ENCODE results near the gene ANKS1A. TPM values are rescaled to one million over a fixed set of nuclear protein-coding genes. Genes with fewer than 3 reads are reported as not detected.

ANKS1A gene
- total RNA-seq, 1 donor, result 7.2 TPM

DNA sequence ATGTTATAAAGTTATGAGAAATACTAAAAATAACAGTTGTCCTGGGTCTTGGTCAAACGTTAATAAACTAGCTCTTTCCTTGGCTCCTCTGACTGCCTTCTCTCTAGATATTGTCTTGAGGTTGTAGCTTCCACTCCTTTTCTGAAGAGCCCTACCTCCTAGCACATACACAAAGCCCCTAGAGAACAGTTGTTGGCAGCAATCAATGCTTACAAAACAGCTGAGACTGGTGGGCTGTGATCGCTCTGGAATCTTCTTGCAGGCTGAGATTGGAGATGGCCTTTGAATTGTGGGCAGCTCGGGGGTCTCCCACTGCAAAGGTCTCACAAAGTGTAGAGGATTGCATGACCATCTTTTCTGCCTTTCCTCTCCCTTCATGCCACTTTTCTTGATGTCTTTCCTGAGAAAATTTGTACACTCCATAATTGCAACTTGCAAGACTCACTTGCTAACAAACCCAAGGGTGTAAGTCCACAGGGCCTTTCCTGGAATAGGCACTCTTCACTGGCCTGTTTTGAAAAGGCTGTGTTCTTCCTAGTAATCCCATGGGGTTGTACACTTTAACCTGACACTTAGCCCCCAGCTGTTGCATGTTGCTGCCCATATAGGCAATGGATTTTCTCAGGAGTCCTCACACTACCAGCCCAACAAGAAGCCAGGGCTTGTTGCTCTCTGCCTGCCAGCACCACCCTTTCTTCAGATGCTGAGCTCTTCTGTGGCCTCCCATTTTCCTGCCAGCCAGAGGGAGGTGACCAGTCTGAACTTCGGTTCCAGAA, 152.2 kb downstream of the ANKS1A start:
- no peaks in the 10 kb centered on the region for H3K36me3 ChIP-seq (ENCODE audit: insufficient read depth, low read length)
- no peaks in the 10 kb centered on the region for H4K20me1 ChIP-seq (ENCODE audit: insufficient read depth, low read length)
- H3K27ac ChIP-seq (ENCODE audit: low read depth, low read length), result no peak overlapping the region
- H3K4me1 ChIP-seq (ENCODE audit: insufficient read depth, low read length), result peaks cover 2% of the 10 kb centered on the region
- no peak overlapping the region for H3K4me2 ChIP-seq (ENCODE audit: insufficient read depth, low read length)
- H2AFZ ChIP-seq (ENCODE audit: low read length), result no peak overlapping the region
- H3K79me2 ChIP-seq (ENCODE audit: insufficient read depth, low read length), result no peaks in the 10 kb centered on the region
- H3K27me3 ChIP-seq (ENCODE audit: insufficient read depth, low read length), result no peaks in the 10 kb centered on the region
- H3K9me3 ChIP-seq (ENCODE audit: low read depth, low read length), result no peaks in the 10 kb centered on the region
- no peak for DNase-seq (ENCODE audit: insufficient read length, low spot score, missing footprints)
- H3K4me3 ChIP-seq (ENCODE audit: insufficient read depth, low read length), result no peak overlapping the region
- TF ChIP-seq, protein P1, sequence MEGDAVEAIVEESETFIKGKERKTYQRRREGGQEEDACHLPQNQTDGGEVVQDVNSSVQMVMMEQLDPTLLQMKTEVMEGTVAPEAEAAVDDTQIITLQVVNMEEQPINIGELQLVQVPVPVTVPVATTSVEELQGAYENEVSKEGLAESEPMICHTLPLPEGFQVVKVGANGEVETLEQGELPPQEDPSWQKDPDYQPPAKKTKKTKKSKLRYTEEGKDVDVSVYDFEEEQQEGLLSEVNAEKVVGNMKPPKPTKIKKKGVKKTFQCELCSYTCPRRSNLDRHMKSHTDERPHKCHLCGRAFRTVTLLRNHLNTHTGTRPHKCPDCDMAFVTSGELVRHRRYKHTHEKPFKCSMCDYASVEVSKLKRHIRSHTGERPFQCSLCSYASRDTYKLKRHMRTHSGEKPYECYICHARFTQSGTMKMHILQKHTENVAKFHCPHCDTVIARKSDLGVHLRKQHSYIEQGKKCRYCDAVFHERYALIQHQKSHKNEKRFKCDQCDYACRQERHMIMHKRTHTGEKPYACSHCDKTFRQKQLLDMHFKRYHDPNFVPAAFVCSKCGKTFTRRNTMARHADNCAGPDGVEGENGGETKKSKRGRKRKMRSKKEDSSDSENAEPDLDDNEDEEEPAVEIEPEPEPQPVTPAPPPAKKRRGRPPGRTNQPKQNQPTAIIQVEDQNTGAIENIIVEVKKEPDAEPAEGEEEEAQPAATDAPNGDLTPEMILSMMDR (IDR thresholded peaks at IDR 0.05; ENCODE audit: extremely low read depth, low read depth, low read length), result no peak

DNA sequence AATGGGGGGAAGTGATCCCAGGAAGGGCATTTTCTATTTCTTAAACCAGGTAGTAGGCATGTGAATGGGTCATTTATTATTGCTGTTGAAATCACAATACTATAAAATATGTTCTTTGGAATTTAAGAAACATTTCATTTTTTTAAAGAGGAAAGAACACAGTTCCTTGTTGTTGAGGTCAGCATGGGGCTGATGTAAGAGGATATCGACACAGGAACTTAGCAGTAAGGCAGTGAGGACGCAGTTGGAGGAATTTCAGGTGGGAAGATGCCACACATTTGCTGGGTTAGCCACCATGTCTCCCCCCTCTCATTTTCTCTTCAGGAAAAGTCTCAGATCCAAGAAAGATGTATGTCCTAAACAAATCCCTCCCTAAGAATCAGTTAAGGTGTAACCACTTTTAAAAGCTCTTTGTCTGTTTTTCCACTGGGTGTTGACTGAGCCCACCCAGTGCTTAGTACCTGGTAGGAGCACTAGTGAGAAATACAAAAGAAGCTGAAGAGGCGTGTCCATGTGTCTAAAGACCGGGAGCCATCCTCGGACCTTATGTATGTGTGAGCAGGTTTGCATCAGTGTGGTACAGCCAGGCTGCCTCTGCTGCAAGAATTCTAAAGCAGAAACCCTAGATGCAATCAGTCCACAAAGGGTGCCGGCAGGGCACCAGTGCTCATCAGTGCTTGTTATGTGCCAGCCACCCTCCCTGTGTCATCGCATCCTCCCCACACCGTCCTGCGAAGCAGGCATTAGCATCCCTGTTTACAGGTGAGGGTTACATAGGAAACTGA, 153.2 kb downstream of the ANKS1A start:
- Histone ChIP-seq H3K36me3 (ENCODE audit: insufficient read depth, low read length) (no peaks in the 10 kb centered on the region), H3K27ac (ENCODE audit: low read depth, low read length) (no peak overlapping the region), H3K27me3 (ENCODE audit: insufficient read depth, low read length) (no peaks in the 10 kb centered on the region), H3K79me2 (ENCODE audit: insufficient read depth, low read length) (no peaks in the 10 kb centered on the region), H3K4me3 (ENCODE audit: insufficient read depth, low read length) (no peak overlapping the region), H3K4me2 (ENCODE audit: insufficient read depth, low read length) (no peak overlapping the region), H3K4me1 (ENCODE audit: insufficient read depth, low read length) (peaks cover 9% of the 10 kb centered on the region), H4K20me1 (ENCODE audit: insufficient read depth, low read length) (no peaks in the 10 kb centered on the region), H2AFZ (ENCODE audit: low read length) (no peak overlapping the region), H3K9me3 (ENCODE audit: low read depth, low read length) (no peaks in the 10 kb centered on the region)
- TF ChIP-seq, protein P1 (IDR thresholded peaks at IDR 0.05; ENCODE audit: extremely low read depth, low read depth, low read length), result no peak
- DNase-seq (ENCODE audit: insufficient read length, low spot score, missing footprints), result no peak

GRCh38 chr6:35043381-35044130, 154.5 kb downstream of the ANKS1A start:
- Histone ChIP-seq H3K27me3 (ENCODE audit: insufficient read depth, low read length) (no peaks in the 10 kb centered on the region), H4K20me1 (ENCODE audit: insufficient read depth, low read length) (no peaks in the 10 kb centered on the region), H3K27ac (ENCODE audit: low read depth, low read length) (no peak overlapping the region), H2AFZ (ENCODE audit: low read length) (no peak overlapping the region), H3K79me2 (ENCODE audit: insufficient read depth, low read length) (no peaks in the 10 kb centered on the region), H3K4me1 (ENCODE audit: insufficient read depth, low read length) (peaks cover 21% of the 10 kb centered on the region), H3K4me3 (ENCODE audit: insufficient read depth, low read length) (no peak overlapping the region), H3K9me3 (ENCODE audit: low read depth, low read length) (no peaks in the 10 kb centered on the region), H3K4me2 (ENCODE audit: insufficient read depth, low read length) (no peak overlapping the region), H3K36me3 (ENCODE audit: insufficient read depth, low read length) (no peaks in the 10 kb centered on the region)
- no peak for DNase-seq (ENCODE audit: insufficient read length, low spot score, missing footprints)
- TF ChIP-seq, protein P1 (IDR thresholded peaks at IDR 0.05; ENCODE audit: extremely low read depth, low read depth, low read length), result no peak

All from osteoblast (primary cell).